Measurements from ENCODE around the gene CMYA5. TPM values are rescaled to one million over a fixed set of nuclear protein-coding genes. Genes with fewer than 3 reads are reported as not detected.

CMYA5 gene
- total and polyA plus RNA-seq, 9 donors: 71.3 to 213 (median 160) TPM

DNA sequence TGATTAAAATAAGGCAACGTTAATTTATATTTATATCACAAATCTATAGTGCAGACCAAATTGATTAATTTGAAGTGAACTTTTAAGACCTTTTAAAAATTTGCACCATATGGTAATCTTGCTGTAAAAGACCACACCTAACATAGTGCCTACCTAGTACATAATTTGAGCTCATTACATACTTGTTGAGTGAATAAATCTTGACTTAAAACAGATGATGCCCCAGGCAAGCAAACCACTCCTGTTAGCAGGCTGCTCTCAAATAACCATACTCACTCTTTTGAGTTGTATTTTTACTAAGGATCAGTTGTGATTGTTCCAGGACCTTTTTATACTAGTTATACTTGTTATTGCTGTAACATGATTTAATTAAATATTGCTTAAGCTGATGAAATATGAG is 27.2 kb downstream of the CMYA5 start:
- no peaks in the 10 kb centered on the region for H3K27me3 ChIP-seq (ENCODE audit: control insufficient read depth, insufficient read depth, low read length)
- H3K9me3 ChIP-seq (replicated peaks; ENCODE audit: control insufficient read depth, low read depth, low read length): peaks cover 18% of the 10 kb centered on the region
- no peak overlapping the region for H3K4me3 ChIP-seq (ENCODE audit: low read length)
- H3K4me1 ChIP-seq (ENCODE audit: control insufficient read depth, insufficient read depth, low read length): no peaks in the 10 kb centered on the region
- H3K27ac ChIP-seq (ENCODE audit: low read length): no peak overlapping the region
- no CpG with 5 or more reads among the region's 1 CpG for WGBS (ENCODE audit: insufficient coverage)
- no peak for DNase-seq
- H3K36me3 ChIP-seq (ENCODE audit: control insufficient read depth, insufficient read depth, low read length): no peaks in the 10 kb centered on the region

DNA sequence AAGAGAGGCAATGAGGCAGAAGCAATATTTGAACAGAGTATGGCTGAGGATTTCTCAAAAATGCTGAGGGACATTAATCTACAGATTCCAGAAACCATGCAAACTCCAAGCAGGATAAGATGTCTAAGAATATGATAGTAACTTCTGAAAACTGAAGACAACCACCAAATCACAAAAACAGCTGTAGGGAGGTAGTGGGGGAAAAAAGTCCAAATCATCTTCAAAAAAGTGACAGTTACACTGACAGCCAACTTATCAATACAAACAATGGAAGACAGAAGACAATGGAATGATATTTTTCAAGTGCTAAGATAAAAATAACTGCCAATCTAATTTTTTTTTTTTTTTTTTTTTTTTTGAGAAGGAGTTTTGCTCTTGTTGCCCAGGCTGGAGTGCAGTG is 30.5 kb downstream of the CMYA5 start:
- Histone ChIP-seq H3K36me3 (ENCODE audit: control insufficient read depth, insufficient read depth, low read length) (no peaks in the 10 kb centered on the region), H3K4me3 (ENCODE audit: low read length) (no peak overlapping the region), H3K9me3 (replicated peaks; ENCODE audit: control insufficient read depth, low read depth, low read length) (peaks cover 18% of the 10 kb centered on the region), H3K27ac (ENCODE audit: low read length) (no peak overlapping the region), H3K4me1 (ENCODE audit: control insufficient read depth, insufficient read depth, low read length) (no peaks in the 10 kb centered on the region), H3K27me3 (ENCODE audit: control insufficient read depth, insufficient read depth, low read length) (no peaks in the 10 kb centered on the region)
- DNase-seq: no peak

DNA sequence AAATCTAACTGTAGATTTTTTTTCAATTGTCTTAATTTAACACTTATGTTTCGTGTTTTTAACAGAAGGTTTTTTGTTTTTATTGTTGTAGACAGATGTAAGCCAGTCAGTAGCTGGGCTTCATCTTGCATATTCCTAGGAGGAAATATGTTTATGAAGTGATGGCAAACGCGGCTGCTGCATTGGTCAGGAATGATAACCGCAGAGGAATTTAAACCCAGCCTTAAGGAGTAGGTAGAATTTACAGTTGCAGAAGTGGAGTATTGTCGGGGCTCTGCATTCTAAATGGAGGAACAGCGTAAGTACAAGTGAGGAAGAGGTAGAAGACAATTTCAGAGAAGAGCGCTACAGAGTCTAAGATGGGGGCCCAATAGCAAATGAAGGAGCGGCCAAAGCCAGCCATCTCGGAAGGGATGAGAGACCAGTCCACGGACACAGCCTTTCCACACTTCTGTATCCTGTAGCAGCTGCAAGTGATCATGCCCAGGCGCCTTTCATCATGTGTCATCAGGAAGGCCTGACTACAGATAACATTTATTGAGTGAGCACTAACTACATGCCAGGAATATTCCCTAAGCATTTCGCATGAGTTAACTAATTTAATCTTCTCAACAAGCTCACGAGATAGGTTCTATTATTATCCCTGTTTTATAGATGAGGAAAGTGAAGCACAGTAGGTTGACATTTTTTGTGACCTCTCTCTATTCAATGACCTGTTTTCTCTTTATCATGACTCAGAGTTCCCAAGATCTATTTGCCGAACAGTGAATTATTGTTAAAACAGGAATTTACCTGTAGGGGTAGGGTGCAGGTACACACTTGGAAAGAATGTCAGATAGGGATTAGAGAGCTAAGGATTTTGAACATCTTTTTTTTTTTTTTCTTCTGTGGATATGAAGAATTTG is 38.1 kb downstream of the CMYA5 start:
- Histone ChIP-seq H3K27me3 (ENCODE audit: control insufficient read depth, insufficient read depth, low read length) (no peaks in the 10 kb centered on the region), H3K36me3 (ENCODE audit: control insufficient read depth, insufficient read depth, low read length) (peaks cover 10% of the 10 kb centered on the region), H3K4me1 (ENCODE audit: control insufficient read depth, insufficient read depth, low read length) (no peaks in the 10 kb centered on the region), H3K27ac (ENCODE audit: low read length) (no peak overlapping the region), H3K9me3 (replicated peaks; ENCODE audit: control insufficient read depth, low read depth, low read length) (no peaks in the 10 kb centered on the region), H3K4me3 (ENCODE audit: low read length) (no peak overlapping the region)
- WGBS (ENCODE audit: insufficient coverage): 64% methylated on average over 10 of the region's 14 CpGs
- peak; percentile 5 for DNase-seq

DNA sequence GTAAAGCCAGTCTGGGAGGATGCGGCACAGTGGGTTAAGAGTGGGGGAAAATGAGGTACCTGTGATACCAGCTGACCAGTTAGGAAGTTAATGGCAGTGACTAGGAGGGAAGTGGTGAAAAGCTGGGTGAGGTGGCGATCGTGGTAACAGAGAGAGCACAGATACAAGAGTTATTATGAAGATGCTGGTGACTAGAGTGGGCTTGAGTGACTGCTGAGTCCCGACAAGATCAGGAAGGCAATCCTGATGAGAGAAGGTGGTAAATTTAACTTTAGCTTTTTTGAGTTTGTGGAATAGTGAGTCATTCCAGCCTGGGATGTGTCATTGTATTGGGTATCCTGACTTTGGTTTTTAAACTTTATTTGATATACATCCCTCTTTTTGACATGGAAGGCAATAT is 38.8 kb downstream of the CMYA5 start:
- Histone ChIP-seq H3K27ac (ENCODE audit: low read length) (no peak overlapping the region), H3K36me3 (ENCODE audit: control insufficient read depth, insufficient read depth, low read length) (peaks cover 10% of the 10 kb centered on the region), H3K4me1 (ENCODE audit: control insufficient read depth, insufficient read depth, low read length) (no peaks in the 10 kb centered on the region), H3K4me3 (ENCODE audit: low read length) (no peak overlapping the region), H3K9me3 (replicated peaks; ENCODE audit: control insufficient read depth, low read depth, low read length) (no peaks in the 10 kb centered on the region), H3K27me3 (ENCODE audit: control insufficient read depth, insufficient read depth, low read length) (no peaks in the 10 kb centered on the region)
- no peak for DNase-seq
- 98% methylated on average over 4 of the region's 4 CpGs for WGBS (ENCODE audit: insufficient coverage)

DNA sequence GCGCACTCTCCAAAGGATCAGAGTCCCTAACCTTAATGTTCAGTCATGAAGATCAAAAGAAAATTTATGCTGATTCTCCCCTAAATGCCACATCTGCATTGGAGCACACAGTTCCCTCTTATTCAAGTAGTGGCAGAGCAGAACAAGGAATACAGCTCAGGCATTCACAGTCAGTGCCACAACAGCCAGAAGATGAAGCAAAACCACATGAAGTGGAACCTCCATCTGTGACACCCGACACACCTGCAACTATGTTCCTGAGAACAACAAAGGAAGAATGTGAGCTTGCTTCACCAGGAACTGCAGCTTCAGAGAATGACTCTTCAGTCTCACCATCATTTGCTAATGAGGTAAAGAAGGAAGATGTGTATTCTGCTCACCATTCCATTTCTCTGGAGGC is 40.0 kb downstream of the CMYA5 start:
- H3K4me3 ChIP-seq (ENCODE audit: low read length): no peak overlapping the region
- H3K9me3 ChIP-seq (replicated peaks; ENCODE audit: control insufficient read depth, low read depth, low read length): no peaks in the 10 kb centered on the region
- peaks cover 11% of the 10 kb centered on the region for H3K36me3 ChIP-seq (ENCODE audit: control insufficient read depth, insufficient read depth, low read length)
- no peak for DNase-seq
- H3K4me1 ChIP-seq (ENCODE audit: control insufficient read depth, insufficient read depth, low read length): no peaks in the 10 kb centered on the region
- no CpG with 5 or more reads among the region's 2 CpGs for WGBS (ENCODE audit: insufficient coverage)
- H3K27ac ChIP-seq (ENCODE audit: low read length): no peak overlapping the region
- H3K27me3 ChIP-seq (ENCODE audit: control insufficient read depth, insufficient read depth, low read length): no peaks in the 10 kb centered on the region

DNA sequence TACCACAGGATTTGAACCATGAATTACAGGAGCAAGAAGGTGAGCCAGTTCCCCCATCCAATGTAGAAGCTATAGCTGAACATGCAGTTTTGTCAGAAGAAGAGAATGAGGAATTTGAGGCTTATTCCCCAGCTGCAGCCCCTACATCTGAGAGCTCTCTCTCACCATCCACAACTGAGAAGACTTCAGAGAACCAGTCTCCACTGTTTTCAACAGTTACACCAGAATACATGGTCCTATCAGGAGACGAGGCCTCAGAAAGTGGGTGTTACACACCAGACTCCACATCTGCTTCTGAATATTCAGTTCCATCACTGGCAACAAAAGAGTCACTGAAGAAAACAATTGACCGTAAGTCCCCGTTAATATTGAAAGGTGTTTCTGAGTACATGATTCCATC is 40.9 kb downstream of the CMYA5 start:
- Histone ChIP-seq H3K9me3 (replicated peaks; ENCODE audit: control insufficient read depth, low read depth, low read length) (no peaks in the 10 kb centered on the region), H3K4me1 (ENCODE audit: control insufficient read depth, insufficient read depth, low read length) (no peaks in the 10 kb centered on the region), H3K27me3 (ENCODE audit: control insufficient read depth, insufficient read depth, low read length) (no peaks in the 10 kb centered on the region), H3K36me3 (ENCODE audit: control insufficient read depth, insufficient read depth, low read length) (peaks cover 13% of the 10 kb centered on the region), H3K4me3 (ENCODE audit: low read length) (no peak overlapping the region), H3K27ac (ENCODE audit: low read length) (no peak overlapping the region)
- no peak for DNase-seq
- WGBS (ENCODE audit: insufficient coverage): 88% methylated on average over 1 of the region's 3 CpGs

DNA sequence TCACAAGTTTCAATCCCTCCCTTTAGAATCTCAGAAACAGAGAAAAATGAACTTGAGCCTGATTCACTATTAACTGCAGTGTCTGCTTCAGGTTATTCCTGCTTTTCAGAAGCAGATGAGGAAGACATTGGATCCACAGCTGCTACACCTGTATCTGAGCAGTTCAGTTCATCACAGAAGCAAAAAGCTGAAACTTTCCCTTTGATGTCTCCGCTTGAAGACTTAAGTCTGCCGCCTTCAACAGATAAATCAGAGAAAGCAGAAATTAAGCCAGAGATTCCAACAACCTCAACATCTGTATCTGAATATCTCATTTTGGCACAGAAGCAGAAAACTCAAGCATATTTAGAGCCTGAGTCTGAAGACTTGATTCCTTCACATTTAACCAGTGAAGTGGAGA is 42.1 kb downstream of the CMYA5 start:
- H3K36me3 ChIP-seq (ENCODE audit: control insufficient read depth, insufficient read depth, low read length): peaks cover 13% of the 10 kb centered on the region

DNA sequence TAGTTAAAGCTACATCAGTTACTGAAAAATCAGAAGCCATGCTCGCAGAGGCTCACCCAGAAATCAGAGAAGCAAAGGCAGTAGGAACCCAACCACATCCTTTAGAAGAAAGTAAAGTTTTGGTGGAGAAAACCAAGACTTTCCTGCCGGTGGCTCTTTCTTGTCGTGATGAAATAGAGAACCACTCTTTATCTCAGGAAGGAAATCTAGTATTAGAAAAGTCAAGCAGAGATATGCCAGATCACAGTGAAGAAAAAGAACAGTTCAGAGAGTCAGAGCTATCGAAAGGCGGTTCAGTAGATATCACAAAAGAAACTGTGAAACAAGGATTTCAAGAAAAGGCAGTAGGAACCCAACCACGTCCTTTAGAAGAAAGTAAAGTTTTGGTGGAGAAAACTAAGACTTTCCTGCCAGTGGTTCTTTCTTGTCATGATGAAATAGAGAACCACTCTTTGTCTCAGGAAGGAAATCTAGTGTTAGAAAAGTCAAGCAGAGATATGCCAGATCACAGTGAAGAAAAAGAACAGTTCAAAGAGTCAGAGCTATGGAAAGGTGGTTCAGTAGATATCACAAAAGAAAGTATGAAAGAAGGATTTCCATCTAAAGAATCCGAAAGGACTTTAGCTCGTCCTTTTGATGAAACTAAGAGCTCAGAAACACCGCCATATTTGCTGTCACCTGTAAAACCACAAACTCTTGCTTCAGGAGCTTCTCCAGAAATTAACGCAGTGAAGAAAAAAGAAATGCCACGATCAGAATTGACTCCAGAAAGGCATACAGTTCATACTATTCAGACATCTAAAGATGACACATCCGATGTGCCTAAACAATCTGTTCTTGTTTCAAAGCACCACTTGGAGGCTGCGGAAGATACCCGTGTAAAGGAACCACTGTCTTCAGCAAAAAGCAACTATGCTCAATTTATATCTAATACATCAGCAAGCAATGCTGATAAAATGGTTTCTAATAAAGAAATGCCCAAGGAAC is 47.2 kb downstream of the CMYA5 start:
- WGBS (ENCODE audit: insufficient coverage): 88% methylated on average over 5 of the region's 14 CpGs
- Histone ChIP-seq H3K36me3 (ENCODE audit: control insufficient read depth, insufficient read depth, low read length) (peaks cover 10% of the 10 kb centered on the region), H3K4me1 (ENCODE audit: control insufficient read depth, insufficient read depth, low read length) (no peaks in the 10 kb centered on the region), H3K27me3 (ENCODE audit: control insufficient read depth, insufficient read depth, low read length) (no peaks in the 10 kb centered on the region), H3K4me3 (ENCODE audit: low read length) (no peak overlapping the region), H3K9me3 (replicated peaks; ENCODE audit: control insufficient read depth, low read depth, low read length) (no peaks in the 10 kb centered on the region), H3K27ac (ENCODE audit: low read length) (no peak overlapping the region)
- no peak for DNase-seq

More for the DNA sequence above, 42.1 kb downstream of the CMYA5 start:
- H3K27ac ChIP-seq (ENCODE audit: low read length): no peak overlapping the region
- no peak for DNase-seq
- H3K4me1 ChIP-seq (ENCODE audit: control insufficient read depth, insufficient read depth, low read length): no peaks in the 10 kb centered on the region
- H3K9me3 ChIP-seq (replicated peaks; ENCODE audit: control insufficient read depth, low read depth, low read length): no peaks in the 10 kb centered on the region
- WGBS (ENCODE audit: insufficient coverage): 100% methylated on average over 1 of the region's 2 CpGs
- no peak overlapping the region for H3K4me3 ChIP-seq (ENCODE audit: low read length)
- no peaks in the 10 kb centered on the region for H3K27me3 ChIP-seq (ENCODE audit: control insufficient read depth, insufficient read depth, low read length)

DNA sequence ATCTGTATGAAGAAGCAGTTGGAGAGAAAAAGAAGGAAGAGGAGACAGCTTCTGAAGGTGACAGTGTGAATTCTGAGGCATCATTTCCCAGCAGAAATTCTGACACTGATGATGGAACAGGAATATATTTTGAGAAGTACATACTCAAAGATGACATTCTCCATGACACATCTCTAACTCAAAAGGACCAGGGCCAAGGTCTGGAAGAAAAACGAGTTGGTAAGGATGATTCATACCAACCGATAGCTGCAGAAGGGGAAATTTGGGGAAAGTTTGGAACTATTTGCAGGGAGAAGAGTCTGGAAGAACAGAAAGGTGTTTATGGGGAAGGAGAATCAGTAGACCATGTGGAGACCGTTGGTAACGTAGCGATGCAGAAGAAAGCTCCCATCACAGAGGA is 48.7 kb downstream of the CMYA5 start:
- no peak for DNase-seq

DNA sequence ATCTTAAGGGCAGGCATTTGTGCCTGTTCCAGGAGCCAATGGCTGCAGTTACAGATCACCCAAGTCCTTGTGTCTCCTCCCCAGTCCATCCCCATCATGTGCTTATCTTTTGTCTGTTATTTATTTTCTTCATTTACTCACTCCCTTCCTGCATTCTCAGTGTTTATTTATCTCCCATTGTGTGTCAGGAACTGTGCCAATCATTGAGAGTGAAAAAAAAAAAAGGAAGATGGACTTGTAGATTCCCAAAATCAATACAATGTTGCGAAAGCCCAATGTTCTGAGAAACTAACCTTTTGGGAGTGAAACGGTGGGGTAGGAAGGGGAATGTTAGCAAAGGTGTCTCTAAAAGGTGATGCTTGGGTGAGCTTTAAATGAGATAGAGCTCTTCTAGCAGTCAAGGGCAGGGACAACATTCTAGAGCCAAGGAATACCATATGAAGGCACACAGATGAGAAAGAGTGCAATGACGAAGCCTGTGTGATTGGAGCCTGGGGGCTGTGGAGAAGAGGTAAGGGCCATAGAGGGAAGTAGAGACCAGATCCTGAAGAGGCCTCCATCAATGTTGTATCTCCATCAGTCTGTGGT is 53.0 kb downstream of the CMYA5 start:
- WGBS (ENCODE audit: insufficient coverage): 90% methylated on average over 3 of the region's 3 CpGs
- no peaks in the 10 kb centered on the region for H3K9me3 ChIP-seq (replicated peaks; ENCODE audit: control insufficient read depth, low read depth, low read length)
- DNase-seq: no peak
- H3K36me3 ChIP-seq (ENCODE audit: control insufficient read depth, insufficient read depth, low read length): peaks cover 14% of the 10 kb centered on the region
- H3K27me3 ChIP-seq (ENCODE audit: control insufficient read depth, insufficient read depth, low read length): no peaks in the 10 kb centered on the region
- H3K4me1 ChIP-seq (ENCODE audit: control insufficient read depth, insufficient read depth, low read length): no peaks in the 10 kb centered on the region
- no peak overlapping the region for H3K4me3 ChIP-seq (ENCODE audit: low read length)
- no peak overlapping the region for H3K27ac ChIP-seq (ENCODE audit: low read length)

More for the DNA sequence above, 48.7 kb downstream of the CMYA5 start:
- Histone ChIP-seq H3K4me1 (ENCODE audit: control insufficient read depth, insufficient read depth, low read length) (no peaks in the 10 kb centered on the region), H3K36me3 (ENCODE audit: control insufficient read depth, insufficient read depth, low read length) (peaks cover 14% of the 10 kb centered on the region), H3K27ac (ENCODE audit: low read length) (no peak overlapping the region), H3K4me3 (ENCODE audit: low read length) (no peak overlapping the region), H3K27me3 (ENCODE audit: control insufficient read depth, insufficient read depth, low read length) (no peaks in the 10 kb centered on the region), H3K9me3 (replicated peaks; ENCODE audit: control insufficient read depth, low read depth, low read length) (no peaks in the 10 kb centered on the region)
- 97% methylated on average over 4 of the region's 5 CpGs for WGBS (ENCODE audit: insufficient coverage)

Data from muscle of leg (tissue), 11 donors.